GM06990 (cell line): ENCODE data around the gene ERO1A.
A peak's percentile ranks its signal among the peaks of the same experiment; 100 is the strongest.

Source experiments
- DNase-seq: peaks from one replicate; pipeline ENCODE4 v3.0.0-alpha.2; 2011; ENCODE audit not compliant: insufficient read length; ENCODE audit errors: extremely low read depth
- H3K27me3 ChIP-seq: replicated peaks from 2 replicates; pipeline ENCODE4 v1.6.0; 2011; ENCODE audit warnings: low read length; ENCODE audit not compliant: control insufficient read depth, insufficient read depth
- H3K36me3 ChIP-seq: 2 replicates; pipeline ENCODE4 v1.5.1; 2011; ENCODE audit warnings: low read length; ENCODE audit not compliant: control insufficient read depth, insufficient read depth
- H3K4me3 ChIP-seq: replicated peaks from 2 replicates; pipeline ENCODE4 v1.5.1; 2011; ENCODE audit warnings: low read depth, mild to moderate bottlenecking, control low read depth, low read length
- TF ChIP-seq, protein P1 (sequence below): IDR thresholded peaks from 2 replicates; pipeline ENCODE4 v1.5.1; 2011; ENCODE audit warnings: low read length, control low read depth, mild to moderate bottlenecking, inconsistent platforms; ENCODE audit not compliant: insufficient read depth, poor library complexity, severe bottlenecking

The ERO1A gene

DNA sequence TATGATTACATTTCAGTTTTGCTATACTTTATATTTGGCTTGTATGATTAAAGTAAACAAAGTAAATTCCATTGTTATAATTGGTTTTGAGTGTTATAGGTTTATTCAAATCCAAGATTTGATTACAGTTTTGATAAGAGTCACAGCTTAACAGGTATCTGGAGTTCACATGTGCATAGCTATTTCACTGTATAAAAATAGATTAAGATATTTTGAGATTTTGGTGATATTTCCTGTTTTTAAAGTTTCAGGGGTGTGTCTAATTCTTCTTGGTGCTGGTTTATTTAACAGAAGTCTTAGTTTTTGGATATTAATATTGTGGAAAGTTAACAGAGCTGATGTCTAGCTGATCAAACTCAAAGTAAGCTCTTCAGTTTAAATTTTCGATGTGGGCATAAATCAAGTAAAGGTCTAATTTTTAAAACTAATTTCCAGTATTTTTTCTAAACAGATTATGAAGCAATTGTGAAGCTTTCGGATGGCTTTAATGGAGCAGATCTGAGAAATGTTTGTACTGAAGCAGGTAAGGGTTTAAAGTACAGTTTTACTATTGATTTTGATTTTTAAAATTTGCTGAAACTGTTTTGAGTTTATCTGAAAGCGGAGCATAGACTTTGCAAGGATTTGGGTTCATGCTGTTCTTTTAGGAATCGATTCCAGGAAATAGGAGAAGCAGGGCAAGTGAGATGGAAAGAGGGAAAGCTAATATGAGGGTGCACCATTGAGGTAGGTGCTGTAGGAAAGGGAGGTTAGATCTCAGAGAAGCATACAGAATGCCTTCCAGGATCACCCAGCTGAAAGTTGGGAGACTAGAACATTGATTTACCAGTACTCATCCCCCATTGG lies 28.4 kb upstream of the ERO1A start:
- TF ChIP-seq, protein P1, sequence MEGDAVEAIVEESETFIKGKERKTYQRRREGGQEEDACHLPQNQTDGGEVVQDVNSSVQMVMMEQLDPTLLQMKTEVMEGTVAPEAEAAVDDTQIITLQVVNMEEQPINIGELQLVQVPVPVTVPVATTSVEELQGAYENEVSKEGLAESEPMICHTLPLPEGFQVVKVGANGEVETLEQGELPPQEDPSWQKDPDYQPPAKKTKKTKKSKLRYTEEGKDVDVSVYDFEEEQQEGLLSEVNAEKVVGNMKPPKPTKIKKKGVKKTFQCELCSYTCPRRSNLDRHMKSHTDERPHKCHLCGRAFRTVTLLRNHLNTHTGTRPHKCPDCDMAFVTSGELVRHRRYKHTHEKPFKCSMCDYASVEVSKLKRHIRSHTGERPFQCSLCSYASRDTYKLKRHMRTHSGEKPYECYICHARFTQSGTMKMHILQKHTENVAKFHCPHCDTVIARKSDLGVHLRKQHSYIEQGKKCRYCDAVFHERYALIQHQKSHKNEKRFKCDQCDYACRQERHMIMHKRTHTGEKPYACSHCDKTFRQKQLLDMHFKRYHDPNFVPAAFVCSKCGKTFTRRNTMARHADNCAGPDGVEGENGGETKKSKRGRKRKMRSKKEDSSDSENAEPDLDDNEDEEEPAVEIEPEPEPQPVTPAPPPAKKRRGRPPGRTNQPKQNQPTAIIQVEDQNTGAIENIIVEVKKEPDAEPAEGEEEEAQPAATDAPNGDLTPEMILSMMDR = no peak
- DNase-seq = no peak
- no peaks in the 10 kb centered on the region for H3K27me3 ChIP-seq
- no peak overlapping the region for H3K4me3 ChIP-seq
- H3K36me3 ChIP-seq = peaks cover 11% of the 10 kb centered on the region

- H3K36me3 ChIP-seq = peaks cover 6% of the 10 kb centered on the region
- TF ChIP-seq, protein P1 = no peak
- DNase-seq = no peak
- no peaks in the 10 kb centered on the region for H3K27me3 ChIP-seq
- no peak overlapping the region for H3K4me3 ChIP-seq
These were observed 20.8 kb upstream of the ERO1A start for GRCh38 chr14:52716155-52716554.

GRCh38 chr14:52711666-52712065 lies 16.3 kb upstream of the ERO1A start:
- no peak overlapping the region for H3K4me3 ChIP-seq
- peaks cover 3% of the 10 kb centered on the region for H3K36me3 ChIP-seq
- TF ChIP-seq, protein P1 = no peak

DNA sequence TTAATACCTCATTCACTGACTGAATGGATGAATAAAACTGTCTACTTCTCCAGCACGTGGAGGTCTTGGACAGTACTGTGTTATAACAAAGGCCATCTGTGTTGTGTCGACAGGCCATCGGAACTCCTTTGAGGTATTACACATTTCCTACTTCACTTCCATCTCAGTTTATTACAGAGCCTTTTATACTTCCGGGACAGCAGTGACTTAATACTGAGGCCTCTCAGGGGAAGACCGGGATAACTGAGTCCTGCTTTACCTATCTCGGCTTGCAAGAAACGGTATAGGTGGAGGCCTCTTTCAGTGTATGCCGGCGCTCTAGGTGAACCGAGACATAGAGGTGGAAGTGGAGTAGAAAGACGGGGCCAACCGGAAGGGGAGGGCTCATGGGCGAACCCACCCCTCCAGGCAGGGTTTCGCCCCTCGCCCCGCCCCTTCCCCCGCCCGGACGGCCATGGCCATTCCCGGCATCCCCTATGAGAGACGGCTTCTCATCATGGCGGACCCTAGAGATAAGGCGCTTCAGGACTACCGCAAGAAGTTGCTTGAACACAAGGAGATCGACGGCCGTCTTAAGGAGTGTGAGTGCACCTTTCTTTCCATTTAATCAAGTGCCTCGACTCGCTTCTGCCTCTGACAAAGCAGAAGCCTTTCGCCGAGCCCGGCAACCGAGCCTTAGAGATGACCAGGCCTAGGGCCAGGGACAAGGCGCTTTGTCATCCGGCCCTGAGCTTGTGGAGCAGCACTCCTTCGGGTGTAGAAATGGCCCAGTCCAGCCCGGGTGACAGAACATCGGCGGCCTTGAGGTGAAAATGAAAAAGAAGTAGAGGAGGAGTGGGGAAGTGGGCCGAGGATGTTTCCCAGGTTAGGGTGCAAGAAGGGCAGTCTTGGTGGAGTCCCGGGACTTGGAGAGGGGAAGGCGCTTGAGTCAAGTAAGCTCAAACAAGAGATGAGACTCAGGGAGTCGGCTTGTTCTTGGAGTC lies 11.7 kb upstream of the ERO1A start, which contains the start of gene PSMC6:
Gene PSMC6, plus strand, starts transcription at position 477 of the 983 bp plus-strand sequence. Its CDS starts 20 bp downstream, at position 497.
- TF ChIP-seq, protein P1 = no peak
- DNase-seq = peak; percentile 92
- H3K4me3 ChIP-seq = peak within 1 kb of the TSS; percentile 73
- no peaks in the 10 kb centered on the region for H3K27me3 ChIP-seq
- H3K36me3 ChIP-seq = no peaks in the 10 kb centered on the region; the same call in none of the 2 replicates

More at GRCh38 chr14:52711666-52712065, 16.3 kb upstream of the ERO1A start:
- no peak for DNase-seq
- H3K27me3 ChIP-seq = no peaks in the 10 kb centered on the region

DNA sequence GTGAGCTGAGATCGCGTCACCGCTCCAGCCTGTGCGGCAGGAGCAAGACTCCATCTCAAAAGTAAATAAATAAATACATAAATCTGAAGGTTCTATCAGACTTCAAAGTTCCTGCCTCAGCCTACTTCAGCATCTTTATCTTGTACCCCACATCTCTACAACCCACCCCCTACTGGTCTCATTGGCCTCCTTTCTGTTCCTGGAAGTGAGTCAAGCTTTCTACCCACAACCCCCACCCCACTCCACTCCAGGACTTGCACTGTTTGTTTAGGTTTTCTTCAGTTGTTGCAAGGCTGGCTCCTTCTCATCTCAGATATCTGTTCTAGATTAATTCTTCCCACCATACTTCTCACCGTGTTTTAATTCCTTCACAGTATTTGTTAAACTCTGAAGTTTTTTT lies 10.9 kb upstream of the ERO1A start:
- TF ChIP-seq, protein P1 = no peak
- no peaks in the 10 kb centered on the region for H3K27me3 ChIP-seq
- DNase-seq = no peak
- H3K36me3 ChIP-seq = no peaks in the 10 kb centered on the region; the same call in 1 of the 2 replicates
- peak overlapping the region; percentile 67 for H3K4me3 ChIP-seq
